BLaER1 (cell line): Measurements from ENCODE around the gene APOBEC2.
"Not testable (repeated sequence)": the region's sequence is repeated elsewhere in the genome, so short reads cannot be mapped to it uniquely, and the experiment has no call there.

Experiments used
- H3K27ac ChIP-seq: shearing (Covaris generic); formaldehyde crosslinking; 2 replicates; pipeline ENCODE4 v1.8.1; 2022
- H3K27me3 ChIP-seq: shearing (Covaris generic); formaldehyde crosslinking; 2 replicates; pipeline ENCODE4 v1.8.1; 2022
- H3K36me3 ChIP-seq: shearing (Covaris generic); formaldehyde crosslinking; 2 replicates; pipeline ENCODE4 v1.8.1; 2022
- H3K4me1 ChIP-seq: shearing (Covaris generic); formaldehyde crosslinking; 2 replicates; pipeline ENCODE4 v1.8.1; 2022
- H3K4me2 ChIP-seq: shearing (Covaris generic); formaldehyde crosslinking; 2 replicates; pipeline ENCODE4 v1.8.1; 2022
- H3K4me3 ChIP-seq: shearing (Covaris generic); formaldehyde crosslinking; 2 replicates; pipeline ENCODE4 v1.8.1; 2022
- H3K9ac ChIP-seq: shearing (Covaris generic); formaldehyde crosslinking; 2 replicates; pipeline ENCODE4 v1.8.1; 2022
- H3K9me3 ChIP-seq: shearing (Covaris generic); formaldehyde crosslinking; 2 replicates; pipeline ENCODE4 v1.8.1; 2022
- H4K20me1 ChIP-seq: shearing (Covaris generic); formaldehyde crosslinking; 2 replicates; pipeline ENCODE4 v1.8.1; 2022
- Cebpa-rat ChIP-seq: shearing (Covaris generic); IDR thresholded peaks from 2 replicates; pipeline ENCODE4 v1.8.1; 2022

Gene APOBEC2

GRCh38 chr6:41053041-41053440 lies at the start of gene APOBEC2:
TSS of gene APOBEC2 (plus strand) at chr6:41053202. CDS start at chr6:41053348, 146 bp downstream.
- no peak for TF ChIP-seq Cebpa-rat
- H3K9me3 ChIP-seq = no peaks in the 10 kb centered on the region
- H3K9ac ChIP-seq = no peak within 1 kb of the TSS
- no peaks in the 10 kb centered on the region for H4K20me1 ChIP-seq
- H3K27me3 ChIP-seq = no peaks in the 10 kb centered on the region
- no peak within 1 kb of the TSS for H3K4me3 ChIP-seq
- H3K4me2 ChIP-seq = peak within 1 kb of the TSS; percentile 84
- no peaks in the 10 kb centered on the region for H3K36me3 ChIP-seq
- peaks cover 67% of the 10 kb centered on the region for H3K4me1 ChIP-seq
- peak within 1 kb of the TSS; percentile 66 for H3K27ac ChIP-seq

GRCh38 chr6:41006217-41006616 lies 46.8 kb upstream of the APOBEC2 start:
- not testable (repeated sequence) for H4K20me1 ChIP-seq

GRCh38 chr6:41006980-41007379 lies 46.0 kb upstream of the APOBEC2 start:
- not testable (repeated sequence) for H3K9me3 ChIP-seq, H3K27ac ChIP-seq, H3K9ac ChIP-seq, H3K36me3 ChIP-seq, H3K27me3 ChIP-seq, H3K4me3 ChIP-seq, H4K20me1 ChIP-seq
- H3K4me1 ChIP-seq = peaks cover 15% of the 10 kb centered on the region
- peak overlapping the region; percentile 44 for H3K4me2 ChIP-seq

More at GRCh38 chr6:41006217-41006616, 46.8 kb upstream of the APOBEC2 start:
- H3K27ac ChIP-seq, H3K9ac ChIP-seq, H3K4me3 ChIP-seq, H3K9me3 ChIP-seq, H3K27me3 ChIP-seq, H3K36me3 ChIP-seq: not testable (repeated sequence)
- Histone ChIP-seq H3K4me1 (peaks cover 15% of the 10 kb centered on the region), H3K4me2 (peak overlapping the region; percentile 44; the same call in 1 of the 2 replicates)

- H3K9me3 ChIP-seq = no peaks in the 10 kb centered on the region
- no peaks in the 10 kb centered on the region for H3K27me3 ChIP-seq
- no peak overlapping the region for H3K27ac ChIP-seq
- no peaks in the 10 kb centered on the region for H4K20me1 ChIP-seq
- H3K4me2 ChIP-seq = no peak overlapping the region
- TF ChIP-seq Cebpa-rat = no peak
- H3K9ac ChIP-seq = no peak overlapping the region
- no peaks in the 10 kb centered on the region for H3K36me3 ChIP-seq
- peaks cover 15% of the 10 kb centered on the region for H3K4me1 ChIP-seq
- no peak overlapping the region for H3K4me3 ChIP-seq
Measured at GRCh38 chr6:41008011-41008410, 45.0 kb upstream of the APOBEC2 start.

GRCh38 chr6:41009669-41010068 lies 43.3 kb upstream of the APOBEC2 start:
- no peak for TF ChIP-seq Cebpa-rat
- Histone ChIP-seq H3K27ac (no peak overlapping the region), H3K4me1 (peaks cover 15% of the 10 kb centered on the region)

GRCh38 chr6:41011673-41012072 lies 41.3 kb upstream of the APOBEC2 start:
- H3K4me3 ChIP-seq = no peak overlapping the region
- no peaks in the 10 kb centered on the region for H3K27me3 ChIP-seq
- no peak overlapping the region for H3K27ac ChIP-seq
- H3K9ac ChIP-seq = no peak overlapping the region
- H4K20me1 ChIP-seq = no peaks in the 10 kb centered on the region
- H3K4me1 ChIP-seq = peaks cover 10% of the 10 kb centered on the region
- H3K4me2 ChIP-seq = no peak overlapping the region
- no peak for TF ChIP-seq Cebpa-rat
- no peaks in the 10 kb centered on the region for H3K36me3 ChIP-seq
- no peaks in the 10 kb centered on the region for H3K9me3 ChIP-seq

More at GRCh38 chr6:41009669-41010068, 43.3 kb upstream of the APOBEC2 start:
- Histone ChIP-seq H4K20me1 (no peaks in the 10 kb centered on the region), H3K4me3 (no peak overlapping the region), H3K4me2 (no peak overlapping the region), H3K9me3 (no peaks in the 10 kb centered on the region), H3K27me3 (no peaks in the 10 kb centered on the region), H3K9ac (no peak overlapping the region), H3K36me3 (no peaks in the 10 kb centered on the region)

GRCh38 chr6:41013466-41014153 lies 39.4 kb upstream of the APOBEC2 start:
- Histone ChIP-seq H4K20me1 (no peaks in the 10 kb centered on the region), H3K9me3 (no peaks in the 10 kb centered on the region), H3K27ac (no peak overlapping the region), H3K36me3 (no peaks in the 10 kb centered on the region), H3K27me3 (no peaks in the 10 kb centered on the region), H3K9ac (no peak overlapping the region), H3K4me3 (no peak overlapping the region), H3K4me1 (no peaks in the 10 kb centered on the region), H3K4me2 (no peak overlapping the region)
- TF ChIP-seq Cebpa-rat = no peak

- H3K27ac ChIP-seq = no peak overlapping the region
- no peaks in the 10 kb centered on the region for H3K4me1 ChIP-seq
- no peak overlapping the region for H3K4me2 ChIP-seq
- H4K20me1 ChIP-seq = no peaks in the 10 kb centered on the region
- H3K9ac ChIP-seq = no peak overlapping the region
- H3K27me3 ChIP-seq = no peaks in the 10 kb centered on the region
- TF ChIP-seq Cebpa-rat = no peak
- H3K4me3 ChIP-seq = no peak overlapping the region
- H3K9me3 ChIP-seq = no peaks in the 10 kb centered on the region
- no peaks in the 10 kb centered on the region for H3K36me3 ChIP-seq
Measured at GRCh38 chr6:41014780-41015179, 38.2 kb upstream of the APOBEC2 start.

- not testable (repeated sequence) for H3K36me3 ChIP-seq, H3K4me3 ChIP-seq, H3K9ac ChIP-seq, H3K9me3 ChIP-seq, H3K27ac ChIP-seq, H3K4me1 ChIP-seq, H3K4me2 ChIP-seq, H3K27me3 ChIP-seq, H4K20me1 ChIP-seq
Measured at GRCh38 chr6:41015860-41016259, 37.1 kb upstream of the APOBEC2 start.

- Histone ChIP-seq H3K4me3 (no peak overlapping the region), H3K4me2 (no peak overlapping the region), H4K20me1 (no peaks in the 10 kb centered on the region), H3K9me3 (no peaks in the 10 kb centered on the region), H3K27ac (no peak overlapping the region), H3K9ac (no peak overlapping the region), H3K27me3 (no peaks in the 10 kb centered on the region), H3K36me3 (peaks cover 8% of the 10 kb centered on the region; the same call in 1 of the 2 replicates), H3K4me1 (no peaks in the 10 kb centered on the region)
- no peak for TF ChIP-seq Cebpa-rat
Measured at GRCh38 chr6:41017663-41018062, 35.3 kb upstream of the APOBEC2 start.

GRCh38 chr6:41021832-41022231 lies 31.2 kb upstream of the APOBEC2 start:
- H3K27me3 ChIP-seq = no peaks in the 10 kb centered on the region
- no peaks in the 10 kb centered on the region for H4K20me1 ChIP-seq
- no peak overlapping the region for H3K4me3 ChIP-seq
- no peak for TF ChIP-seq Cebpa-rat
- H3K9ac ChIP-seq = no peak overlapping the region
- no peak overlapping the region for H3K27ac ChIP-seq
- H3K4me2 ChIP-seq = no peak overlapping the region
- H3K36me3 ChIP-seq = peaks cover 22% of the 10 kb centered on the region; the same call in 1 of the 2 replicates
- no peaks in the 10 kb centered on the region for H3K9me3 ChIP-seq
- H3K4me1 ChIP-seq = peaks cover 13% of the 10 kb centered on the region
